Measurements from ENCODE around the gene TSPAN18. TPM values are rescaled to one million over a fixed set of nuclear protein-coding genes. Genes with fewer than 3 reads are reported as not detected.

TSPAN18 gene
- total RNA-seq, 1 donor, result 5.8 TPM

DNA sequence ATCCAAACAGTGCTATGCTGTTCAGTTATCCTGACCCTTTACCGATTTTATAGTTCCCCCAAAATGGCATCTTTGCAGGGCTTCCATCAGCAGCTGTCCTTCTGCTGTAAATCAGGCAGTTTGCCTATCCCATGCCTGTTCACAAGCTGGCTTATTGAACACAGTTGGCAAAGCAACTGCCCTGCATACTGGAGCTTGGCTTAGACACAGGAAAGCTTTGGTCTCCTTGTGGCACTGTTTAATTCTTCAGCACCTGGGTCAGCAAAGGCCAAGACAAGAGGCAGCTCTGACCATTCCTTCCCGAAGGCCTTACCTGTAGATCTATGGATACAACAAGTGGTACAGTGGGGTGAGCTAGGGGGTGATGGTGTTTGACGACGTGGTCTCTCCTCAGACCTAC lies 32.2 kb downstream of the TSPAN18 start:
- Histone ChIP-seq H3K4me3 (ENCODE audit: insufficient read depth, low read length) (no peak overlapping the region), H3K9me3 (ENCODE audit: low read depth, low read length) (no peaks in the 10 kb centered on the region), H3K36me3 (ENCODE audit: insufficient read depth, low read length) (no peaks in the 10 kb centered on the region), H2AFZ (ENCODE audit: low read length) (no peak overlapping the region), H4K20me1 (ENCODE audit: insufficient read depth, low read length) (no peaks in the 10 kb centered on the region), H3K4me1 (ENCODE audit: insufficient read depth, low read length) (peaks cover 41% of the 10 kb centered on the region), H3K27me3 (ENCODE audit: insufficient read depth, low read length) (peaks cover 6% of the 10 kb centered on the region), H3K4me2 (ENCODE audit: insufficient read depth, low read length) (no peak overlapping the region), H3K27ac (ENCODE audit: low read depth, low read length) (no peak overlapping the region), H3K79me2 (ENCODE audit: insufficient read depth, low read length) (no peaks in the 10 kb centered on the region)
- TF ChIP-seq, protein P1, sequence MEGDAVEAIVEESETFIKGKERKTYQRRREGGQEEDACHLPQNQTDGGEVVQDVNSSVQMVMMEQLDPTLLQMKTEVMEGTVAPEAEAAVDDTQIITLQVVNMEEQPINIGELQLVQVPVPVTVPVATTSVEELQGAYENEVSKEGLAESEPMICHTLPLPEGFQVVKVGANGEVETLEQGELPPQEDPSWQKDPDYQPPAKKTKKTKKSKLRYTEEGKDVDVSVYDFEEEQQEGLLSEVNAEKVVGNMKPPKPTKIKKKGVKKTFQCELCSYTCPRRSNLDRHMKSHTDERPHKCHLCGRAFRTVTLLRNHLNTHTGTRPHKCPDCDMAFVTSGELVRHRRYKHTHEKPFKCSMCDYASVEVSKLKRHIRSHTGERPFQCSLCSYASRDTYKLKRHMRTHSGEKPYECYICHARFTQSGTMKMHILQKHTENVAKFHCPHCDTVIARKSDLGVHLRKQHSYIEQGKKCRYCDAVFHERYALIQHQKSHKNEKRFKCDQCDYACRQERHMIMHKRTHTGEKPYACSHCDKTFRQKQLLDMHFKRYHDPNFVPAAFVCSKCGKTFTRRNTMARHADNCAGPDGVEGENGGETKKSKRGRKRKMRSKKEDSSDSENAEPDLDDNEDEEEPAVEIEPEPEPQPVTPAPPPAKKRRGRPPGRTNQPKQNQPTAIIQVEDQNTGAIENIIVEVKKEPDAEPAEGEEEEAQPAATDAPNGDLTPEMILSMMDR (IDR thresholded peaks at IDR 0.05; ENCODE audit: extremely low read depth, low read depth, low read length), result no peak
- no peak for DNase-seq (ENCODE audit: insufficient read length, low spot score, missing footprints)

DNA sequence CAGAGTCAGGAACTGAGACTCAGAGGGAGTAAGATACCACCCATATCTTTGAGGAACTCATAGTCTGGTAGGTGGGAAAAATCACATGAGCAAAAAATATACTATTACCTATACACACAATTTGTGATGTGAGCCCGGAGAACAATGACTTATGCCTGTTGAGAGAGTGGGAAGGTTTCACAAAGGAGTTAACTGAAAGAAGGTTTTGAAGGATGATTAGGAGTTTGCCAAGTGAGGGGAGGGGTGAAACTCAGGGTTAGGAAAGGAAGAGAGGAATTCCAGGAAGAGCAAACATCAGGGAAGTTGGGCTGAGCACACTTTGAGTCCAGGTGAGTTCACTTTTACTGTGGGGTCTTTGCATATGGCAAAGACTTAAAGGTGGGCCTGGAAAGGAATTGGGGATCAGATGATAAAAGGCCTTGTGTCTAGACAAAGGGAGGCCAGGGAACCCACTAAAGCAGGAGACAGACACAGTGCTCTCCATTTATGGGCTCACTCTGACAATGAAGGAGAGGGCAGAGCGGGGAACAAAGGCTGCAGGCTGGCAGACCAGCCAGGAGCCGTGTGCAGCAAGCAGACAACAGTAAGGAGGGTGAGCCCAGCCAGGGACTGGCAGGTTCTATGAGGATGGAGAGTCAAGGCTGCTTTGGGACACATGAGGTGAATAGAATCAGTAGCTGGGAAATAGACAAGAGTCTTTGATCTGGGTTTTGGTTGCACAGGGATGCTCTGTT lies 33.1 kb downstream of the TSPAN18 start:
- H3K4me2 ChIP-seq (ENCODE audit: insufficient read depth, low read length), result no peak overlapping the region
- TF ChIP-seq, protein P1 (IDR thresholded peaks at IDR 0.05; ENCODE audit: extremely low read depth, low read depth, low read length), result no peak
- no peaks in the 10 kb centered on the region for H3K79me2 ChIP-seq (ENCODE audit: insufficient read depth, low read length)
- no peaks in the 10 kb centered on the region for H4K20me1 ChIP-seq (ENCODE audit: insufficient read depth, low read length)
- H3K27ac ChIP-seq (ENCODE audit: low read depth, low read length), result peak overlapping the region; percentile 12
- no peak overlapping the region for H2AFZ ChIP-seq (ENCODE audit: low read length)
- no peak for DNase-seq (ENCODE audit: insufficient read length, low spot score, missing footprints)
- H3K36me3 ChIP-seq (ENCODE audit: insufficient read depth, low read length), result no peaks in the 10 kb centered on the region
- no peaks in the 10 kb centered on the region for H3K9me3 ChIP-seq (ENCODE audit: low read depth, low read length)
- H3K27me3 ChIP-seq (ENCODE audit: insufficient read depth, low read length), result no peaks in the 10 kb centered on the region
- H3K4me1 ChIP-seq (ENCODE audit: insufficient read depth, low read length), result peaks cover 42% of the 10 kb centered on the region
- no peak overlapping the region for H3K4me3 ChIP-seq (ENCODE audit: insufficient read depth, low read length)

DNA sequence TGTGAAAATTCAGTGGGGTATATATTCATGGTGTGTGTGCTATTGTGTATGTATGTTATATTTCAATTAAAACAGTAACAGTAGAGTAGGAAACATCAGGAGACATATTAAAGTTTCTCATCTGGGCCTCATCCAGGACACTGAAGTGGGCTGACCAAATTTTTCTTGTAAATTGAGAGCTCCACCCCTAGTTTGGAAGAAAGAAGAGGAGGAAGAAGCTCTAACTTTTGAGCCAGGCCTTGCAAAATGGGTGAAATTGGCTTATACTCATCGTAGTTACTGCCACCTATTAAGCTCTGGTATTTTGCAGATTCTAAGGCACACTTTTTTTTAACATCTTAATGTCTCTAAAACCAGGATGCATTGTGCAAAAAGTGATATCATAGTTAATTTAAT lies 33.7 kb downstream of the TSPAN18 start:
- no peak overlapping the region for H3K4me2 ChIP-seq (ENCODE audit: insufficient read depth, low read length)
- no peak for DNase-seq (ENCODE audit: insufficient read length, low spot score, missing footprints)

DNA sequence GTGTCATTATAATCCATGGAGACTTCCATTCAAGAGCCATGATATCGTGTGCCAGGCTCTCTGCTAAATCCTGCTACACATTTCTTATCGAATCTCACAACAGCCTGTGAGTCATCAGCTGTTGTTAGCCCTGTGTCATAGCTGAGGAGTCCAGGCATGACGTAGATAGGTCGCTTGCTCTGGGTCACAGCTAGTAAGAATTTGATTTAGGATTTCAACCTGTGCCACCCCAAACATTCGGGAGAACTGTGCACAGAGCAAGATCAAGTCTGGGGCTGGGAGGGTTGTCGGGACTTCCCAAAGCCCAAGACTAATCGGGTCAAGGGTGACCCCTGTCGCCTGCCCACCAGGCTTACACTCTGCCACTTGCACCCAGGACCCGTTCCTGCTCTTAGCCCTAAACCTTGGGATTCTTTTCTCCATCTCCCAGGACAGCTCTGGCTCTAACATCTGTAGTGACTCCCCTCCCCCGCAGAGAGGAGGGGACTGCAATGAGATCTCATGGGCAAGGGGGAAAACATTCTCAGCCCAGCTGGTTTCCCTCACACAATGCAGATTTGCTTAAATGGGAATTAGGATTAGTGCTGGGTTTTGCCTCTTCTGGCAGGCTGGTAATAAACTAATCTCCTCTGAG lies 34.3 kb downstream of the TSPAN18 start:
- H2AFZ ChIP-seq (ENCODE audit: low read length), result no peak overlapping the region
- peaks cover 36% of the 10 kb centered on the region for H3K4me1 ChIP-seq (ENCODE audit: insufficient read depth, low read length)
- H3K4me2 ChIP-seq (ENCODE audit: insufficient read depth, low read length), result peak overlapping the region; percentile 20
- no peak overlapping the region for H3K4me3 ChIP-seq (ENCODE audit: insufficient read depth, low read length)
- DNase-seq (ENCODE audit: insufficient read length, low spot score, missing footprints), result no peak
- H3K27ac ChIP-seq (ENCODE audit: low read depth, low read length), result peak overlapping the region; percentile 12
- H4K20me1 ChIP-seq (ENCODE audit: insufficient read depth, low read length), result no peaks in the 10 kb centered on the region
- no peaks in the 10 kb centered on the region for H3K36me3 ChIP-seq (ENCODE audit: insufficient read depth, low read length)
- no peaks in the 10 kb centered on the region for H3K27me3 ChIP-seq (ENCODE audit: insufficient read depth, low read length)
- no peaks in the 10 kb centered on the region for H3K9me3 ChIP-seq (ENCODE audit: low read depth, low read length)
- no peaks in the 10 kb centered on the region for H3K79me2 ChIP-seq (ENCODE audit: insufficient read depth, low read length)
- TF ChIP-seq, protein P1 (IDR thresholded peaks at IDR 0.05; ENCODE audit: extremely low read depth, low read depth, low read length), result no peak

More for the DNA sequence above, 33.7 kb downstream of the TSPAN18 start:
- no peaks in the 10 kb centered on the region for H3K36me3 ChIP-seq (ENCODE audit: insufficient read depth, low read length)
- no peaks in the 10 kb centered on the region for H4K20me1 ChIP-seq (ENCODE audit: insufficient read depth, low read length)
- H3K4me1 ChIP-seq (ENCODE audit: insufficient read depth, low read length), result peaks cover 37% of the 10 kb centered on the region
- H3K9me3 ChIP-seq (ENCODE audit: low read depth, low read length), result no peaks in the 10 kb centered on the region
- H3K27ac ChIP-seq (ENCODE audit: low read depth, low read length), result peak overlapping the region; percentile 12
- TF ChIP-seq, protein P1 (IDR thresholded peaks at IDR 0.05; ENCODE audit: extremely low read depth, low read depth, low read length), result no peak
- H3K4me3 ChIP-seq (ENCODE audit: insufficient read depth, low read length), result no peak overlapping the region
- no peaks in the 10 kb centered on the region for H3K79me2 ChIP-seq (ENCODE audit: insufficient read depth, low read length)
- no peaks in the 10 kb centered on the region for H3K27me3 ChIP-seq (ENCODE audit: insufficient read depth, low read length)
- H2AFZ ChIP-seq (ENCODE audit: low read length), result no peak overlapping the region
